ENCODE results near the gene ZNF684.

ZNF684 gene

GRCh38 chr1:40594187-40594531, 62.7 kb downstream of the ZNF684 start:
- TF ChIP-seq SPI1 (IDR thresholded peaks at IDR 0.05; ENCODE audit: low read depth, low read length) (no peak), TAF1 (IDR thresholded peaks at IDR 0.05; ENCODE audit: low read depth, low read length) (no peak), POLR2A (IDR thresholded peaks at IDR 0.05; ENCODE audit: low read depth, low read length) (no peak), PAX5 (IDR thresholded peaks at IDR 0.05; ENCODE audit: insufficient read depth, low read length, severe bottlenecking) (no peak), POLR2AphosphoS5 (IDR thresholded peaks at IDR 0.05; ENCODE audit: low read depth, low read length) (no peak), POU2F2 (IDR thresholded peaks at IDR 0.05; ENCODE audit: low read depth, low read length) (no peak)
- DNase-seq (ENCODE audit: insufficient read length, low spot score) = no peak
- FAIRE-seq = no peak

- DNase-seq (ENCODE audit: insufficient read length, low spot score) (no peak), FAIRE-seq (no peak)
- TF ChIP-seq SPI1 (IDR thresholded peaks at IDR 0.05; ENCODE audit: low read depth, low read length) (no peak), POU2F2 (IDR thresholded peaks at IDR 0.05; ENCODE audit: low read depth, low read length) (no peak), POLR2AphosphoS5 (IDR thresholded peaks at IDR 0.05; ENCODE audit: low read depth, low read length) (no peak), POLR2A (IDR thresholded peaks at IDR 0.05; ENCODE audit: low read depth, low read length) (no peak), TAF1 (IDR thresholded peaks at IDR 0.05; ENCODE audit: low read depth, low read length) (no peak), PAX5 (IDR thresholded peaks at IDR 0.05; ENCODE audit: insufficient read depth, low read length, severe bottlenecking) (no peak)
Measured at GRCh38 chr1:40595623-40596022, 64.2 kb downstream of the ZNF684 start.
